A673 (cell line): ENCODE results near the gene SORL1.

Experiments used
- CTCF ChIP-seq: fragments of 300-800, 200-600 bp; sonication (generic); conservative IDR thresholded peaks from 2 replicates; pipeline ENCODE4 v1.5.1; 2017; ENCODE audit warnings: low read depth, mild to moderate bottlenecking, antibody characterized with exemption, low read length, moderate library complexity, mixed read lengths
- EZH2 ChIP-seq: fragments of 200-600 bp; sonication (generic); IDR thresholded peaks from 2 replicates; pipeline ENCODE4 v1.6.1; 2017; ENCODE audit warnings: borderline replicate concordance, low read depth, mild to moderate bottlenecking, mixed read lengths, antibody characterized with exemption, low read length; ENCODE audit not compliant: poor library complexity, severe bottlenecking

GRCh38 chr11:121479698-121480238 is 27.7 kb downstream of the SORL1 start:
- no peak for TF ChIP-seq CTCF
- TF ChIP-seq EZH2: no peak
